Left lung (tissue), 10 donors: Measurements from ENCODE around the gene TMEM208. TPM values are rescaled to one million over a fixed set of nuclear protein-coding genes. Genes with fewer than 3 reads are reported as not detected.

Experiments used
- ATAC-seq: fragments of 200-7000 bp; cut with Tn5 transposase; one replicate; pipeline ENCODE4 v1.9.1; 2020; ENCODE audit warnings: moderate library complexity
- DNase-seq, 4 donors: peaks; one replicate each; pipeline ENCODE4 v3.0.0-alpha.2; 2013 to 2020
- H3K27ac ChIP-seq, 2 donors: fragments of 200-600 bp; sonication (generic) in 1 of 2; one replicate each; pipeline versions ENCODE4 v1.5.0 to v1.8.0; 2020 to 2021
- H3K27me3 ChIP-seq, 2 donors: fragments of 200-600 bp; sonication (generic) in 1 of 2; one replicate each; pipeline versions ENCODE4 v1.5.0 to v1.8.0; 2020 to 2021
- H3K36me3 ChIP-seq, 2 donors: fragments of 200-600 bp; sonication (generic) in 1 of 2; one replicate each; pipeline versions ENCODE4 v1.5.0 to v1.8.0; 2020 to 2021
- H3K4me1 ChIP-seq, 2 donors: fragments of 200-600 bp; one replicate each; pipeline ENCODE4 v1.8.0; 2021
- H3K4me3 ChIP-seq, 2 donors: fragments of 200-600 bp; sonication (generic) in 1 of 2; one replicate each; pipeline versions ENCODE4 v1.5.0 to v1.8.0; 2020 to 2021; ENCODE audit warnings: mild to moderate bottlenecking in 1 of 2
- H3K9me3 ChIP-seq, 2 donors: fragments of 200-600 bp; sonication (generic) in 1 of 2; one replicate each; pipeline versions ENCODE4 v1.5.0 to v1.8.0; 2020 to 2021
- intact Hi-C, 2 donors: fragments of 100-400 bp; cut with DNase I; formaldehyde crosslinking; loops; one replicate each; pipeline versions ENCODE4 v1.11.2 to v1.14.2; 2022
- polyA plus RNA-seq, 6 donors: library from polyadenylated mRNA; unstranded; fragments of 120-200 nt; gene quantifications; one replicate each; pipeline ENCODE4 v1.2.1, GENCODE V29; 2013; ENCODE audit not compliant: insufficient read length in 6 of 6
- total RNA-seq, 2 donors: library from RNA; stranded (reverse); fragmentation: NEBNext Ultra II Directional; extraction: Animal tissue kit (Norgen Biotek cat#: 25700); gene quantifications; one replicate each; pipeline ENCODE4 v1.2.1, GENCODE V29; 2021
- TF ChIP-seq, protein P1 (sequence below), 2 donors: fragments of 200-600 bp; sonication (generic) in 1 of 2; IDR thresholded peaks; one replicate each; pipeline versions ENCODE4 v1.5.0 to v1.8.0; 2021; ENCODE audit warnings: antibody characterized with exemption in 2 of 2
- donor health status: DM: no; HTN: yes; CAD: no.
- donor health status: DM: no; HTN: no; CAD: no.

Gene TMEM208
- total and polyA plus RNA-seq, 8 donors, result 23.1 to 56.9 (median 25.6) TPM

DNA sequence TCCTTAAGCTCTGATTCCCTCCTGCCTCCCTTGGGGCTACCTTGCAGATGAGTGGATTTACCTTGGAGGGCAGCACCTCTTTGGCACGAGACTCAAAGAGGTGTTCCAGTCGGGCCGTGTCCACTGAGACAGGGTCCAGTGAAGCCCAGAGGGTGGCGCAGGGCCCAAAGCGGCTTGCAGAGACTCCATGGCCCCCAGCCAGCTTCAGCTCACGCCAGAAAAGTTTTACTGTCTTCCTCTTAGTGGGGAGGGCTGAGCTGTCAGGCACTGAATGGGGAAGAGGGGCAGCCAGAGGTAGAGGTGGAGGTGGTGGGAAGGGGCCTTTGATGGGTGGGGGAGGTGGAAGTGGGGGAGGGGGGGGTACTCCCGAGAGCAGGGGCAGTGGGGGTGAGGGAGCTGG is 6.7 kb downstream of the TMEM208 start:
- peaks cover 3 to 100% of the 10 kb centered on the region in 2 donors for H3K36me3 ChIP-seq
- no peak overlapping the region for H3K27ac ChIP-seq
- ATAC-seq (no peak), DNase-seq (peak in 1 of 4 donors; percentile 60)
- TF ChIP-seq, protein P1, sequence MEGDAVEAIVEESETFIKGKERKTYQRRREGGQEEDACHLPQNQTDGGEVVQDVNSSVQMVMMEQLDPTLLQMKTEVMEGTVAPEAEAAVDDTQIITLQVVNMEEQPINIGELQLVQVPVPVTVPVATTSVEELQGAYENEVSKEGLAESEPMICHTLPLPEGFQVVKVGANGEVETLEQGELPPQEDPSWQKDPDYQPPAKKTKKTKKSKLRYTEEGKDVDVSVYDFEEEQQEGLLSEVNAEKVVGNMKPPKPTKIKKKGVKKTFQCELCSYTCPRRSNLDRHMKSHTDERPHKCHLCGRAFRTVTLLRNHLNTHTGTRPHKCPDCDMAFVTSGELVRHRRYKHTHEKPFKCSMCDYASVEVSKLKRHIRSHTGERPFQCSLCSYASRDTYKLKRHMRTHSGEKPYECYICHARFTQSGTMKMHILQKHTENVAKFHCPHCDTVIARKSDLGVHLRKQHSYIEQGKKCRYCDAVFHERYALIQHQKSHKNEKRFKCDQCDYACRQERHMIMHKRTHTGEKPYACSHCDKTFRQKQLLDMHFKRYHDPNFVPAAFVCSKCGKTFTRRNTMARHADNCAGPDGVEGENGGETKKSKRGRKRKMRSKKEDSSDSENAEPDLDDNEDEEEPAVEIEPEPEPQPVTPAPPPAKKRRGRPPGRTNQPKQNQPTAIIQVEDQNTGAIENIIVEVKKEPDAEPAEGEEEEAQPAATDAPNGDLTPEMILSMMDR (IDR thresholded peaks at IDR 0.05), result no peak
- intact Hi-C loops, result no loop called here
- H3K4me1 ChIP-seq, result peaks cover 0 to under 1% of the 10 kb centered on the region in 2 donors
- H3K4me3 ChIP-seq, result no peak overlapping the region
- no peaks in the 10 kb centered on the region for H3K9me3 ChIP-seq
- no peaks in the 10 kb centered on the region for H3K27me3 ChIP-seq

DNA sequence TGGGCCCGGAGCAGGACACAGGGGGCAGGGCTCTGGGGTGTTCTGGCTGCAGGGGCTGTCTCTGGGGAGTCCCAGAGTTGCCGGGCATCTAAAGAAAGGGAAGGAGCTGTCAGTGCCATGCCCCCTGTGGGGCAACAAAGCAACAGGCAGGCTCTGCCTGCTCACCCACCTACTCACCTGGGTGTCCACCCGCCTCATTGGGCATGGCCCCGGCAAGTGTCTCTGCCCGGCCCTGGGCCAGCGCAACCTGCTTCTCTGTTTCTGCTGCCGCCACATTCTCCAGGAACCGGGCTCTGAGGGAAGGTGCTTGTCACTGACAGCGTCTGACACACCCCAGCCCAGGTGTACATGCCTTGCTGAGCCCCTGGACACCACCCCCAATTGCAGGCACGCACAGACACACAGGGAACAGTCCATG is 7.3 kb downstream of the TMEM208 start:
- ATAC-seq (no peak), DNase-seq (peak in 1 of 4 donors; percentile 43)
- Histone ChIP-seq H3K27me3 (no peaks in the 10 kb centered on the region), H3K27ac (no peak overlapping the region), H3K4me1 (no peaks in the 10 kb centered on the region), H3K4me3 (no peak overlapping the region), H3K9me3 (no peaks in the 10 kb centered on the region), H3K36me3 (peaks cover 3 to 100% of the 10 kb centered on the region in 2 donors)
- TF ChIP-seq, protein P1 (IDR thresholded peaks at IDR 0.05), result no peak
- intact Hi-C loops, result no loop called here

DNA sequence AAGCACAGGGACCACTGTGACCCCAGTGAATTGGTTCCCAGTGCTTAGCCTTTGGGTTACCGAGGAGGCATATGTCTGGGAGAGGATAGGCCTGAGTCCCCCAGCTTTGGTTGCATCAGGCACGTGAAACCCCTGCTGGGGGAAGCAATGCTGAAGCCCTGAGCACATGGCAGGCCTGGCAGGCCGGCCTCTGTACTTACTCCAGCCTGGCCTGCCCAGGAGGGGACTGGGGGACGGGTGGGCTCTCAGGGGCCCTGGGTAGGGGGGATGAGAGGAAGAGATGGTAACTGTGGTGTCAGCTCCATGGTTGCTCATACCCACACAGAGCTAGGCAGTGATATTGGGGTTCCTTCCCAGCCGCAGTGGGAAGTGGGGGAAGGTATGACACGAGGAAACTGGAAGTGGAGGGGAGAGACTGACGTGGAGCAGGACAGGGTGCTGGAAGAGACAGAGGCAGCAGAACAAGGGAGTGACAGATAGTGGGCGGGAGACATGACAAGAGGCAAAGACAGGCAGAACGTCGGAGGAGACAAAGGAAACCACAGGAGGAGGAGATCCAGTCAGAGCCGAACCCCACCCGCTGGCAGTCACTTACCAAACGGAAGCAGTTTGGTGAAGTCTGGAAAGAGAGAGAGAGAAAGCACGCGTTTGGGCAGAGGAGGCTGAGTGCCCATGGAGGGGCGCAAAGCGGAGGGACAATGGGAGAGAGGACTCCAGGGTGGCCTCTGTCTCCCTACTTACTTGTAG is 9.1 kb downstream of the TMEM208 start:
- Histone ChIP-seq H3K4me3 (no peak overlapping the region), H3K27ac (no peak overlapping the region), H3K9me3 (no peaks in the 10 kb centered on the region), H3K4me1 (peaks cover 15 to 17% of the 10 kb centered on the region in 2 donors), H3K27me3 (no peaks in the 10 kb centered on the region), H3K36me3 (peaks cover 3 to 92% of the 10 kb centered on the region in 2 donors)
- intact Hi-C loops, result no loop called here
- DNase-seq (peak in 1 of 4 donors; percentile 51), ATAC-seq (no peak)
- TF ChIP-seq, protein P1 (IDR thresholded peaks at IDR 0.05), result no peak

DNA sequence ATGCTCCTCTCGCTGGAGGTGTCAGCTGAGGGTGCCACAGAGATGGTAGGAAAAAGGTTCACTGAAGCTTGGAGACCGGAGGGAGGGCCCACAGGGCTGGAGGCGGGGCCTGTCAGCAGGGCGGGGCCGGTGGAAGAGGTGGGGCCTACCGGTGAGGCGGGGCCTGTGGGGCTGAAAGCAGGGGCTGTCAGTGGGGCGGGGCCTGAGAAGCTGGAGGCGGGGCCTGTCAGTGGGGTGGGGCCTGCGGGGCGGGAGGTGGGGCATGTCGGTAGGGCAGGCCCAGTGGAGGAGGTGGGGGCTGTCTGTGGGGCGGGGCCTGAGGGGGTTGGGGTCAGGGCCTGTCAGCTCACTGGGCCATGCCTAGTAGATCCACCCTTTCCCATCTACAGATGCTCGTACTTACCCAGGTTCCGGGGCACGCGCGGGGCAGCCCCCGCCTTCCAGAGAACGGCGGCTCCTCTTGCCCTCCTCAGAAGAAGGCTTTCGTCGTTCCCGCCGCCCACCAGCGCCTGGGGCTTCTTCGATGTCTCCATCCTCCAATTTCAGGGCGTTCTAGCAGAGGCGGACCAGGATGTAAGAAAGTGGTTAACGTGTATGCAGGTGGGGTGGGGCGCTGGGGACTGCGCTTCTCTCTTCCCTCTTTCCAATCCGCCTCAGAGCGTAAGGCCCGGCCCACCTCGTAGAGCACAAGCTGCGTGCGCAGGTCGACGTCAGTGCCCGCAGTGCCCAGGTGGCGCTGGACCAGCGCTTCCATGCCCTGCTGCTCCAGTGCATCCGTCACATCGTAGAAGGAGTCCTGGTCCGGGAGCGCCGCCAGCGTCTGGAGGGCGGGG is 9.8 kb downstream of the TMEM208 start:
- no peak for ATAC-seq
- intact Hi-C loops, result no loop called here
- H3K27me3 ChIP-seq, result no peaks in the 10 kb centered on the region
- H3K9me3 ChIP-seq, result no peaks in the 10 kb centered on the region
- H3K36me3 ChIP-seq, result peaks cover 2 to 84% of the 10 kb centered on the region in 2 donors
- no peak overlapping the region for H3K27ac ChIP-seq
- H3K4me1 ChIP-seq, result peaks cover 22 to 25% of the 10 kb centered on the region in 2 donors
- H3K4me3 ChIP-seq, result no peak overlapping the region
- TF ChIP-seq, protein P1 (IDR thresholded peaks at IDR 0.05), result no peak
- peak in 1 of 4 donors; percentile 87 for DNase-seq
